ENCODE results near the gene BMP15. TPM values are rescaled to one million over a fixed set of nuclear protein-coding genes. Genes with fewer than 3 reads are reported as not detected.

BMP15 gene
- total RNA-seq (2014; rRNA removed; shearing (Covaris generic)): not detected in 2 replicates

GRCh38 chrX:50910685-50911176, at the start of gene BMP15:
Gene BMP15, plus strand, starts transcription at chrX:50910735. Its CDS starts 49 bp downstream, at chrX:50910784.
- H3K36me3 ChIP-seq (replicated peaks; ENCODE audit: control insufficient read depth, insufficient read depth, low read length): no peaks in the 10 kb centered on the region
- DNase-seq: no peak
- no peak within 1 kb of the TSS for H3K4me3 ChIP-seq (ENCODE audit: insufficient read depth, low read depth, low read length)
- no peaks in the 10 kb centered on the region for H3K27me3 ChIP-seq (ENCODE audit: control insufficient read depth, insufficient read depth, low read length)

GRCh38 chrX:50863471-50863870, 47.1 kb upstream of the BMP15 start:
- Histone ChIP-seq H3K36me3 (replicated peaks; ENCODE audit: control insufficient read depth, insufficient read depth, low read length) (no peaks in the 10 kb centered on the region), H3K27me3 (ENCODE audit: control insufficient read depth, insufficient read depth, low read length) (no peaks in the 10 kb centered on the region), H3K4me3 (ENCODE audit: insufficient read depth, low read depth, low read length) (no peak overlapping the region)
- DNase-seq: no peak

GRCh38 chrX:50865311-50865710, 45.2 kb upstream of the BMP15 start:
- no peaks in the 10 kb centered on the region for H3K27me3 ChIP-seq (ENCODE audit: control insufficient read depth, insufficient read depth, low read length)
- no peaks in the 10 kb centered on the region for H3K36me3 ChIP-seq (replicated peaks; ENCODE audit: control insufficient read depth, insufficient read depth, low read length)
- H3K4me3 ChIP-seq (ENCODE audit: insufficient read depth, low read depth, low read length): no peak overlapping the region
- no peak for DNase-seq

- DNase-seq: no peak
- no peaks in the 10 kb centered on the region for H3K36me3 ChIP-seq (replicated peaks; ENCODE audit: control insufficient read depth, insufficient read depth, low read length)
- H3K4me3 ChIP-seq (ENCODE audit: insufficient read depth, low read depth, low read length): no peak overlapping the region
- no peaks in the 10 kb centered on the region for H3K27me3 ChIP-seq (ENCODE audit: control insufficient read depth, insufficient read depth, low read length)
Measured at GRCh38 chrX:50871922-50872453, 38.5 kb upstream of the BMP15 start.

- H3K4me3 ChIP-seq (ENCODE audit: insufficient read depth, low read depth, low read length): no peak overlapping the region
- H3K27me3 ChIP-seq (ENCODE audit: control insufficient read depth, insufficient read depth, low read length): no peaks in the 10 kb centered on the region
- H3K36me3 ChIP-seq (replicated peaks; ENCODE audit: control insufficient read depth, insufficient read depth, low read length): no peaks in the 10 kb centered on the region
- no peak for DNase-seq
Measured at GRCh38 chrX:50874876-50875275, 35.7 kb upstream of the BMP15 start.

GRCh38 chrX:50876551-50876950, 34.0 kb upstream of the BMP15 start:
- Histone ChIP-seq H3K27me3 (ENCODE audit: control insufficient read depth, insufficient read depth, low read length) (no peaks in the 10 kb centered on the region), H3K4me3 (ENCODE audit: insufficient read depth, low read depth, low read length) (no peak overlapping the region), H3K36me3 (replicated peaks; ENCODE audit: control insufficient read depth, insufficient read depth, low read length) (no peaks in the 10 kb centered on the region)
- DNase-seq: no peak

- Histone ChIP-seq H3K4me3 (ENCODE audit: insufficient read depth, low read depth, low read length) (no peak overlapping the region), H3K36me3 (replicated peaks; ENCODE audit: control insufficient read depth, insufficient read depth, low read length) (no peaks in the 10 kb centered on the region), H3K27me3 (ENCODE audit: control insufficient read depth, insufficient read depth, low read length) (no peaks in the 10 kb centered on the region)
- no peak for DNase-seq
Measured at GRCh38 chrX:50877310-50877709, 33.2 kb upstream of the BMP15 start.

GRCh38 chrX:50881028-50881427, 29.5 kb upstream of the BMP15 start:
- DNase-seq: no peak
- no peaks in the 10 kb centered on the region for H3K36me3 ChIP-seq (replicated peaks; ENCODE audit: control insufficient read depth, insufficient read depth, low read length)
- no peaks in the 10 kb centered on the region for H3K27me3 ChIP-seq (ENCODE audit: control insufficient read depth, insufficient read depth, low read length)
- no peak overlapping the region for H3K4me3 ChIP-seq (ENCODE audit: insufficient read depth, low read depth, low read length)

- H3K36me3 ChIP-seq (replicated peaks; ENCODE audit: control insufficient read depth, insufficient read depth, low read length): no peaks in the 10 kb centered on the region
- no peaks in the 10 kb centered on the region for H3K27me3 ChIP-seq (ENCODE audit: control insufficient read depth, insufficient read depth, low read length)
- DNase-seq: no peak
- H3K4me3 ChIP-seq (ENCODE audit: insufficient read depth, low read depth, low read length): no peak overlapping the region
Measured at GRCh38 chrX:50888884-50889283, 21.7 kb upstream of the BMP15 start.

GRCh38 chrX:50889582-50889981, 21.0 kb upstream of the BMP15 start:
- H3K4me3 ChIP-seq (ENCODE audit: insufficient read depth, low read depth, low read length): no peak overlapping the region
- no peaks in the 10 kb centered on the region for H3K36me3 ChIP-seq (replicated peaks; ENCODE audit: control insufficient read depth, insufficient read depth, low read length)
- H3K27me3 ChIP-seq (ENCODE audit: control insufficient read depth, insufficient read depth, low read length): no peaks in the 10 kb centered on the region
- peak; percentile 13 for DNase-seq

- no peak overlapping the region for H3K4me3 ChIP-seq (ENCODE audit: insufficient read depth, low read depth, low read length)
- H3K36me3 ChIP-seq (replicated peaks; ENCODE audit: control insufficient read depth, insufficient read depth, low read length): no peaks in the 10 kb centered on the region
- no peaks in the 10 kb centered on the region for H3K27me3 ChIP-seq (ENCODE audit: control insufficient read depth, insufficient read depth, low read length)
- no peak for DNase-seq
Measured at GRCh38 chrX:50893047-50893446, 17.5 kb upstream of the BMP15 start.

GRCh38 chrX:50893466-50893865, 17.1 kb upstream of the BMP15 start:
- Histone ChIP-seq H3K4me3 (ENCODE audit: insufficient read depth, low read depth, low read length) (no peak overlapping the region), H3K27me3 (ENCODE audit: control insufficient read depth, insufficient read depth, low read length) (no peaks in the 10 kb centered on the region), H3K36me3 (replicated peaks; ENCODE audit: control insufficient read depth, insufficient read depth, low read length) (no peaks in the 10 kb centered on the region)
- DNase-seq: no peak

- H3K27me3 ChIP-seq (ENCODE audit: control insufficient read depth, insufficient read depth, low read length): no peaks in the 10 kb centered on the region
- no peaks in the 10 kb centered on the region for H3K36me3 ChIP-seq (replicated peaks; ENCODE audit: control insufficient read depth, insufficient read depth, low read length)
- no peak for DNase-seq
- H3K4me3 ChIP-seq (ENCODE audit: insufficient read depth, low read depth, low read length): no peak overlapping the region
Measured at GRCh38 chrX:50905334-50905733, 5.2 kb upstream of the BMP15 start.

- no peak for DNase-seq
- Histone ChIP-seq H3K27me3 (ENCODE audit: control insufficient read depth, insufficient read depth, low read length) (no peaks in the 10 kb centered on the region), H3K36me3 (replicated peaks; ENCODE audit: control insufficient read depth, insufficient read depth, low read length) (no peaks in the 10 kb centered on the region)
Measured at GRCh38 chrX:50913520-50913919, 3.0 kb downstream of the BMP15 start.

GRCh38 chrX:50920132-50920531, 9.6 kb downstream of the BMP15 start:
- no peak overlapping the region for H3K4me3 ChIP-seq (ENCODE audit: insufficient read depth, low read depth, low read length)
- H3K27me3 ChIP-seq (ENCODE audit: control insufficient read depth, insufficient read depth, low read length): no peaks in the 10 kb centered on the region
- DNase-seq: no peak
- no peaks in the 10 kb centered on the region for H3K36me3 ChIP-seq (replicated peaks; ENCODE audit: control insufficient read depth, insufficient read depth, low read length)

More at GRCh38 chrX:50913520-50913919, 3.0 kb downstream of the BMP15 start:
- no peak overlapping the region for H3K4me3 ChIP-seq (ENCODE audit: insufficient read depth, low read depth, low read length)

GRCh38 chrX:50927127-50927526, 16.6 kb downstream of the BMP15 start:
- Histone ChIP-seq H3K36me3 (replicated peaks; ENCODE audit: control insufficient read depth, insufficient read depth, low read length) (no peaks in the 10 kb centered on the region), H3K4me3 (ENCODE audit: insufficient read depth, low read depth, low read length) (no peak overlapping the region), H3K27me3 (ENCODE audit: control insufficient read depth, insufficient read depth, low read length) (no peaks in the 10 kb centered on the region)
- no peak for DNase-seq

All from H7 (cell line).